GM23248 (cell line): ENCODE measurements around the gene IL21R. TPM values are rescaled to one million over a fixed set of nuclear protein-coding genes. Genes with fewer than 3 reads are reported as not detected.

Source experiments
- DNase-seq: peaks from one replicate; pipeline ENCODE4 v3.0.0-alpha.2; 2015
- H2AFZ ChIP-seq: fragments of 200-600 bp; sonication (generic); 2 replicates; pipeline ENCODE4 v1.6.1; 2016; ENCODE audit warnings: antibody characterized with exemption
- H3F3A ChIP-seq: fragments of 200-600 bp; sonication (generic); 2 replicates; pipeline ENCODE4 v1.6.1; 2016; ENCODE audit warnings: mild to moderate bottlenecking, antibody characterized with exemption, mixed run types; ENCODE audit not compliant: insufficient read depth
- H3K27ac ChIP-seq: fragments of 200-600 bp; sonication (generic); 2 replicates; pipeline ENCODE4 v1.5.1; 2016; ENCODE audit warnings: mild to moderate bottlenecking
- H3K27me3 ChIP-seq: fragments of 200-600 bp; sonication (generic); replicated peaks from 2 replicates; pipeline ENCODE4 v1.6.1; 2016; ENCODE audit warnings: mild to moderate bottlenecking; ENCODE audit not compliant: insufficient read depth
- H3K36me3 ChIP-seq: fragments of 200-600 bp; sonication (generic); 2 replicates; pipeline ENCODE4 v1.6.1; 2016; ENCODE audit warnings: low read depth, mild to moderate bottlenecking
- H3K4me1 ChIP-seq: fragments of 200-600 bp; sonication (generic); 2 replicates; pipeline ENCODE4 v1.6.1; 2016; ENCODE audit warnings: mild to moderate bottlenecking; ENCODE audit not compliant: insufficient read depth
- H3K4me2 ChIP-seq: fragments of 200-600 bp; sonication (generic); one replicate; pipeline ENCODE4 v1.6.1; 2016; ENCODE audit warnings: mild to moderate bottlenecking; ENCODE audit not compliant: unreplicated experiment
- H3K4me3 ChIP-seq: fragments of 200-600 bp; sonication (generic); 2 replicates; pipeline ENCODE4 v1.5.1; 2016; ENCODE audit warnings: mild to moderate bottlenecking
- H3K79me2 ChIP-seq: fragments of 200-600 bp; sonication (generic); 2 replicates; pipeline ENCODE4 v1.6.1; 2016; ENCODE audit warnings: mild to moderate bottlenecking; ENCODE audit not compliant: insufficient read depth
- H3K9ac ChIP-seq: fragments of 200-600 bp; sonication (generic); 2 replicates; pipeline ENCODE4 v1.6.1; 2016; ENCODE audit warnings: mild to moderate bottlenecking
- H3K9me2 ChIP-seq: fragments of 200-600 bp; sonication (generic); 2 replicates; pipeline ENCODE4 v1.6.1; 2016; ENCODE audit warnings: mixed run types, mild to moderate bottlenecking, moderate library complexity; ENCODE audit not compliant: insufficient read depth
- H3K9me3 ChIP-seq: fragments of 200-600 bp; sonication (generic); one replicate; pipeline ENCODE4 v1.6.1; 2017; ENCODE audit warnings: low read depth
- H4K20me1 ChIP-seq: fragments of 200-600 bp; sonication (generic); 2 replicates; pipeline ENCODE4 v1.6.0; 2016; ENCODE audit not compliant: insufficient read depth
- EZH2 ChIP-seq: fragments of 200-600 bp; sonication (generic); IDR thresholded peaks from 2 replicates; pipeline ENCODE4 v1.6.1; 2018; ENCODE audit warnings: antibody characterized with exemption, mild to moderate bottlenecking; ENCODE audit not compliant: insufficient read depth, poor library complexity, severe bottlenecking
- EZH2phosphoT487 ChIP-seq: fragments of 200-600 bp; sonication (generic); IDR thresholded peaks from 2 replicates; pipeline ENCODE4 v1.6.1; 2018; ENCODE audit warnings: antibody characterized with exemption, moderate library complexity, mild to moderate bottlenecking, low read depth; ENCODE audit not compliant: insufficient read depth
- WGBS, 2 experiments: methylation state at CpG; one replicate each; pipeline ENCODE4 v1.1.6; 2015 to 2017; ENCODE audit warnings: low lambda C conversion rate in 2 of 2, low coverage in 1 of 2; ENCODE audit errors: missing lambda C conversion rate in 2 of 2; 5-methylcytosine and 5-hydroxymethylcytosine counted together
- in situ Hi-C: fragments of 300-500 bp; cut with MboI; formaldehyde crosslinking; loops from 2 replicates; pipeline ENCODE4 v1.15.0; 2020
- polyA plus RNA-seq: library from polyadenylated mRNA; unstranded; fragments of >200 nt; fragmentation: Nextera tagmentation; extraction: Ambion mirVana; gene quantifications from 2 replicates; pipeline ENCODE4 v1.2.1, GENCODE V29; 2016
- total RNA-seq: library from RNA; depleted of rRNA; stranded (reverse); fragments of >200 nt; shearing (Covaris generic); gene quantifications from 2 replicates; pipeline ENCODE4 v1.2.3, GENCODE V29; 2014

IL21R gene
- total and polyA plus RNA-seq, 2 experiments from 2014 or later, result 1.2 to 1.5 TPM

- Histone ChIP-seq H3F3A (peaks cover 24% of the 10 kb centered on the region), H3K9me2 (no peaks in the 10 kb centered on the region), H3K27ac (no peak overlapping the region), H2AFZ (no peak overlapping the region), H3K4me3 (no peak overlapping the region), H3K79me2 (no peaks in the 10 kb centered on the region), H3K4me2 (no peak overlapping the region), H3K9me3 (no peaks in the 10 kb centered on the region), H3K4me1 (peaks cover 23% of the 10 kb centered on the region), H4K20me1 (no peaks in the 10 kb centered on the region), H3K36me3 (no peaks in the 10 kb centered on the region), H3K9ac (no peak overlapping the region), H3K27me3 (no peaks in the 10 kb centered on the region)
- DNase-seq, result no peak
- TF ChIP-seq EZH2 (no peak), EZH2phosphoT487 (no peak)
- in situ Hi-C loops, result loop anchor here (10.0 to 25.0 kb wide), 2 partner anchors 216 to 1533 kb away; no protein-coding TSS in a partner anchor
Observed at GRCh38 chr16:27370318-27370717, 31.7 kb upstream of the IL21R start.

DNA sequence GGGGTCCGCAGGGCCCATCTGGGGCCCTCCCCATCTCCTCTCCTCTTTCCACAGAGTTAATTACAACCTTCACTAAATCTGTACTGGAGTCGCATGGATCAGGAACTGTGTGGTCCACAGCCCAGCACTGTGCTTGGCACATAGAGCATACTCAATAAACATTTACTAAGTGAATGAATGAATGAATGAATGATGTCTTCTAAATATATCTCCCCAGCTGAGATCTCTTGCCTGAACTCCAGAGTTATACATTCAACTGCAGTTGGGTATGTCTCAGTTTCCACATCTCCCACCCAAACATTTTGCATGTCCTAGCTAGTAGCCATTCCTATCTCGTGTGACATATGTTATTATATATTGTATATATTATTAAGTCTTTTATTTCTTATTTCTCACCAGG is 28.7 kb upstream of the IL21R start:
- Histone ChIP-seq H3K9me2 (no peaks in the 10 kb centered on the region), H4K20me1 (no peaks in the 10 kb centered on the region), H2AFZ (no peak overlapping the region), H3K9ac (no peak overlapping the region), H3K4me3 (no peak overlapping the region), H3K27ac (no peak overlapping the region), H3K27me3 (no peaks in the 10 kb centered on the region), H3K4me2 (no peak overlapping the region), H3K9me3 (no peaks in the 10 kb centered on the region), H3F3A (peaks cover 6% of the 10 kb centered on the region), H3K4me1 (0 out of 2 replicates have a peak, but pooled peaks cover 6% of the 10 kb centered on the region), H3K36me3 (no peaks in the 10 kb centered on the region), H3K79me2 (no peaks in the 10 kb centered on the region)
- DNase-seq, result no peak
- 95 to 98% methylated on average over 3 of the region's 3 CpGs for WGBS, 2 experiments
- TF ChIP-seq EZH2 (no peak), EZH2phosphoT487 (no peak)
- in situ Hi-C loops, result loop anchor here (10.0 to 25.0 kb wide), 2 partner anchors 219 to 1536 kb away; no protein-coding TSS in a partner anchor

DNA sequence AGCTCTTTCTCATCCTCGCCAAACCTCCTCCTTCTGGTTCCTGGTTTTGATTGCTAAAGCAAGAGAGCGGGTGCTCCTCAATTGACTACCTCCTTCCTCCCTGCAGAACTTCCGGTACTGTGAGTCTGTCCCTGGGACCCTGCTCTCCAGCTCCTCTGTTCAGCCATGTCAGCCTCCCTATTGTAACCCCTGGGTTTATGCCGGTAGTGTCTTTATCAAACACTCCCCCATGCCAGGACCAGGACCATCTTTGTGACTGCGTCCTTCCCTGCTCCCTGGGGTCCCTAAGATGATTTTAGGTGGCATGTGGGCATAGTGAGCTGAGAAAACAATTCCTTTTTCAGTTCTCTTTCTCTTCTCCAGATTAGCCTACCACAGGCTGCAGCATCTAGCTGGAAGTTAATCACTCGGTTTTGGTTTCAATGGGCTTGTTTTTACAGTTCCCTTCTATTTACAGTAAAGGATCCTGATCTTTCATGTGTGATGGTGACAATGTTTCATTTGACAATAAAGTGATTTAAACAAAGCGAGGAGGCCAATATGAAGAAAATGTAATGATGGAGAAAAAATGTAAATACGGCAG is 27.7 kb upstream of the IL21R start:
- 0 out of 2 replicates have a peak, but pooled peaks cover 6% of the 10 kb centered on the region for H3K4me1 ChIP-seq
- TF ChIP-seq EZH2, result no peak
- no peak for TF ChIP-seq EZH2phosphoT487
- 74 to 81% methylated on average over 8 of the region's 8 CpGs for WGBS, 2 experiments
- H3K9ac ChIP-seq, result no peak overlapping the region
- H3K27me3 ChIP-seq, result no peaks in the 10 kb centered on the region
- H3K9me3 ChIP-seq, result no peaks in the 10 kb centered on the region
- H3K79me2 ChIP-seq, result no peaks in the 10 kb centered on the region
- DNase-seq, result no peak
- H3F3A ChIP-seq, result peaks cover 4% of the 10 kb centered on the region
- H3K27ac ChIP-seq, result no peak overlapping the region
- H3K4me2 ChIP-seq, result no peak overlapping the region
- no peaks in the 10 kb centered on the region for H3K36me3 ChIP-seq
- no peak overlapping the region for H2AFZ ChIP-seq
- in situ Hi-C loops, result loop anchor here (10.0 to 25.0 kb wide), 2 partner anchors 220 to 1537 kb away; no protein-coding TSS in a partner anchor
- H3K4me3 ChIP-seq, result no peak overlapping the region
- no peaks in the 10 kb centered on the region for H3K9me2 ChIP-seq
- H4K20me1 ChIP-seq, result no peaks in the 10 kb centered on the region

- H3K27me3 ChIP-seq, result no peaks in the 10 kb centered on the region
- peak; percentile 72 for DNase-seq
- 19 to 31% methylated on average over 9 of the region's 9 CpGs for WGBS, 2 experiments
- H3K9me2 ChIP-seq, result no peaks in the 10 kb centered on the region
- peak overlapping the region; percentile 40 for H2AFZ ChIP-seq
- no peak overlapping the region for H3K27ac ChIP-seq
- H3K4me2 ChIP-seq, result no peak overlapping the region
- no peak overlapping the region for H3K9ac ChIP-seq
- no peaks in the 10 kb centered on the region for H3K36me3 ChIP-seq
- no peak for TF ChIP-seq EZH2phosphoT487
- TF ChIP-seq EZH2, result no peak
- 0 out of 2 replicates have a peak, but pooled peaks cover under 1% of the 10 kb centered on the region for H3K4me1 ChIP-seq
- in situ Hi-C loops, result loop anchor here (10.0 to 25.0 kb wide), 2 partner anchors 220 to 1538 kb away; no protein-coding TSS in a partner anchor
- H3F3A ChIP-seq, result no peaks in the 10 kb centered on the region; the same call in 1 of the 2 replicates
- no peak overlapping the region for H3K4me3 ChIP-seq
- no peaks in the 10 kb centered on the region for H3K9me3 ChIP-seq
- no peaks in the 10 kb centered on the region for H3K79me2 ChIP-seq
- H4K20me1 ChIP-seq, result no peaks in the 10 kb centered on the region
Observed at GRCh38 chr16:27374804-27375425, 27.1 kb upstream of the IL21R start.
